Mucosa of descending colon (tissue), 3 donors: ENCODE measurements around the gene SYNE4. TPM values are rescaled to one million over a fixed set of nuclear protein-coding genes. Genes with fewer than 3 reads are reported as not detected.

Experiments used
- ATAC-seq: fragments of 200-7000 bp; cut with Tn5 transposase; one replicate; pipeline ENCODE4 v1.9.1; 2020; ENCODE audit warnings: mild to moderate bottlenecking, moderate library complexity
- DNase-seq, 3 donors: peaks; one replicate each; pipeline ENCODE4 v3.0.0-alpha.2; 2020
- H3K36me3 ChIP-seq: fragments of 200-600 bp; one replicate; pipeline ENCODE4 v1.8.0; 2021; ENCODE audit warnings: low read depth, mild to moderate bottlenecking
- H3K4me1 ChIP-seq: fragments of 200-600 bp; one replicate; pipeline ENCODE4 v1.8.0; 2021; ENCODE audit warnings: low read depth, mild to moderate bottlenecking
- H3K4me3 ChIP-seq: fragments of 200-600 bp; one replicate; pipeline ENCODE4 v1.8.0; 2021; ENCODE audit warnings: mild to moderate bottlenecking
- H3K9me3 ChIP-seq: fragments of 200-600 bp; one replicate; pipeline ENCODE4 v1.8.0; 2021; ENCODE audit warnings: mild to moderate bottlenecking
- intact Hi-C, 2 donors: fragments of 100-400 bp; cut with DNase I in 1 of 2; cut with micrococcal nuclease in 1 of 2; formaldehyde crosslinking; loops; one replicate each; pipeline versions ENCODE4 v1.11.0 to v1.11.1; 2022; cut with DNase I, micrococcal nuclease
- total RNA-seq, 3 donors: library from RNA; stranded (reverse); fragmentation: NEBNext Ultra II Directional in 2 of 3; extraction: Animal tissue kit (Norgen Biotek cat#: 25700) in 2 of 3; gene quantifications; one replicate each; pipeline versions ENCODE4 v1.2.1 to v1.2.4, GENCODE V29; 2021 to 2023
- TF ChIP-seq, protein P1 (sequence below): fragments of 200-600 bp; IDR thresholded peaks from one replicate; pipeline ENCODE4 v1.8.0; 2022; ENCODE audit warnings: antibody characterized with exemption, mild to moderate bottlenecking
- donor health status: DM: no; HTN: no; CAD: no; lungs with moderate emphysema.
- donor health status: DM: no; HTN: no; CAD: no.
- donor health status: DM: no; HTN: yes; CAD: no.

Gene SYNE4
- total RNA-seq, 3 donors from 2014 or later = 3.5 to 7.9 (median 6.9) TPM

DNA sequence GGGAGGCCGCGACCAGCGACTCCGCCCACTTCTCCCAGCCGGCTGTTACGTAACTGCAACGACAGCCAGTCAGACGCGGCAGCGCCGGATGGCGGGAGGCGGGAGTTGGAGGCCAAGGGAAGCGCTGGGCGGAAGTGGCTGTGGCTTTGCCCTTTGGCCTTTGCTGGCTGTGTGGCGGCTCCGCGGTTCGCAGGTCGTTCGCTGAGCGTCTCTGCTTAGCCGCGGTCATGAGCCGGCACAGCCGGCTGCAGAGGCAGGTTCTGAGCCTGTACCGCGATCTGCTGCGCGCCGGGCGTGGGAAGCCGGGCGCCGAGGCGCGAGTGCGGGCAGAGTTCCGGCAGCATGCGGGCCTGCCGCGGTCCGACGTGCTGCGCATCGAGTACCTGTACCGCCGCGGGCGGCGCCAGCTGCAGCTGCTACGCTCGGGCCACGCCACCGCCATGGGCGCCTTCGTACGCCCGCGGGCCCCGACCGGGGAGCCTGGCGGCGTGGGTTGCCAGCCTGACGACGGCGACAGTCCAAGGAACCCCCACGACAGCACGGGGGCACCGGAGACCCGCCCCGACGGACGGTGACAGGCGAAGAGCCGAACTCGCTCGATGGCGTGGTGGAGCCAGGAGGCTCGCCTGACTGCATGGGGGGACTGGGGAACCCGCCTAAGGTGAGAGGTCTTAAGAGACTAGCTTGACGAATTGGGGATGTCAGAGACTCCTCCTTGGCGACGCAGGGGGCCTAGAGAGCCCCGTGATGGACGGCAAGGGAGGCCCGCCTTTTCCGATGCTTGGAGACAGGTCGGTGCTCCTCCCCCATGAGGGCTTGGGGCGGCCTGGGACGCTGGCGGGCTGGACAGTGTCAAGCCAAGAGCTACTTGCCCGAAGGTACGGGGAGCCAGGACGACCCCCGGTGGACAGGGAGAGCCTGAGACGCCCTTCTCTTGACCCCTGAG is 13.3 kb downstream of the SYNE4 start, which contains the start of gene SDHAF1:
TSS of gene SDHAF1 (plus strand) at position 141 of the 946 bp plus-strand sequence. CDS start at position 228, 87 bp downstream.
- TF ChIP-seq, protein P1, sequence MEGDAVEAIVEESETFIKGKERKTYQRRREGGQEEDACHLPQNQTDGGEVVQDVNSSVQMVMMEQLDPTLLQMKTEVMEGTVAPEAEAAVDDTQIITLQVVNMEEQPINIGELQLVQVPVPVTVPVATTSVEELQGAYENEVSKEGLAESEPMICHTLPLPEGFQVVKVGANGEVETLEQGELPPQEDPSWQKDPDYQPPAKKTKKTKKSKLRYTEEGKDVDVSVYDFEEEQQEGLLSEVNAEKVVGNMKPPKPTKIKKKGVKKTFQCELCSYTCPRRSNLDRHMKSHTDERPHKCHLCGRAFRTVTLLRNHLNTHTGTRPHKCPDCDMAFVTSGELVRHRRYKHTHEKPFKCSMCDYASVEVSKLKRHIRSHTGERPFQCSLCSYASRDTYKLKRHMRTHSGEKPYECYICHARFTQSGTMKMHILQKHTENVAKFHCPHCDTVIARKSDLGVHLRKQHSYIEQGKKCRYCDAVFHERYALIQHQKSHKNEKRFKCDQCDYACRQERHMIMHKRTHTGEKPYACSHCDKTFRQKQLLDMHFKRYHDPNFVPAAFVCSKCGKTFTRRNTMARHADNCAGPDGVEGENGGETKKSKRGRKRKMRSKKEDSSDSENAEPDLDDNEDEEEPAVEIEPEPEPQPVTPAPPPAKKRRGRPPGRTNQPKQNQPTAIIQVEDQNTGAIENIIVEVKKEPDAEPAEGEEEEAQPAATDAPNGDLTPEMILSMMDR = no peak
- H3K36me3 ChIP-seq = no peaks in the 10 kb centered on the region
- peak; percentile 97 to 99 (median 98) for DNase-seq
- ATAC-seq = peak; percentile 98
- peaks cover 20% of the 10 kb centered on the region for H3K4me1 ChIP-seq
- H3K4me3 ChIP-seq = peak within 1 kb of the TSS; percentile 90
- intact Hi-C loops = no loop called here
- no peaks in the 10 kb centered on the region for H3K9me3 ChIP-seq

DNA sequence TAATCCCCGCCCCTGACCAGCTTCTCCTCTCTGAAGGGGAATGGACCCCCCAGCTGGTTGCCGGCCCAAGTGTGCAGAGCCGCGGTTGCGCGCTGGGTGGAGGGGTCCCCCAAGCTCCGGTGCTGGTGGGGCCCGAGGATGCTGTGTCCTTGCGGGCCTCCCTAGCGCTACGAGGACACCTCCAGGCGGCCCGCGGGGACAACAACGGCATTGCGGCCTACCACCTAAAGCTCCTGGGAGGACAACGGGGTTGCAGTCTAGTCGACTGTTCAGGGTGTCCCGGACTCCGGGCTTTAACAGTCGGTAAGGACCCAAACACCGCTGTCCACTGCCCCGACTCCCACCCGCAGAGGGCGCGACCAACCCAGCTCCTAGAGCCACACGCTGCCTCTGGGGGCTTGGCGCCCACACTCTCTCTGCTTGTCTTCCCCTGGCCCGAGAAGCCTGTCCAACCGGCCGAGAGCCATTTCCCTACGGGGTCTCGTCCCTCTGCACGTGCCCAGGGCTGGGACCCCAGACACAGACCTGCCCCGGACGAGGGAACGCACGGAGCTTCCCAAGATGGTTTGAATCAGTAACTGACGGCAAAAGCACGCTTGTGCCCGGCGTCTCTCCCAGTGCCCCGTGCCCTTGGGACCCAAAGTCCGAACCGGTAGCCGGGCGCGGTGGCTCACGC is 14.6 kb downstream of the SYNE4 start:
- H3K36me3 ChIP-seq = no peaks in the 10 kb centered on the region
- no peaks in the 10 kb centered on the region for H3K9me3 ChIP-seq
- H3K4me1 ChIP-seq = peaks cover 19% of the 10 kb centered on the region
- TF ChIP-seq, protein P1 = no peak
- intact Hi-C loops = no loop called here
- no peak overlapping the region for H3K4me3 ChIP-seq
- ATAC-seq = no peak
- DNase-seq = peak; percentile 29 to 64 (median 60)

DNA sequence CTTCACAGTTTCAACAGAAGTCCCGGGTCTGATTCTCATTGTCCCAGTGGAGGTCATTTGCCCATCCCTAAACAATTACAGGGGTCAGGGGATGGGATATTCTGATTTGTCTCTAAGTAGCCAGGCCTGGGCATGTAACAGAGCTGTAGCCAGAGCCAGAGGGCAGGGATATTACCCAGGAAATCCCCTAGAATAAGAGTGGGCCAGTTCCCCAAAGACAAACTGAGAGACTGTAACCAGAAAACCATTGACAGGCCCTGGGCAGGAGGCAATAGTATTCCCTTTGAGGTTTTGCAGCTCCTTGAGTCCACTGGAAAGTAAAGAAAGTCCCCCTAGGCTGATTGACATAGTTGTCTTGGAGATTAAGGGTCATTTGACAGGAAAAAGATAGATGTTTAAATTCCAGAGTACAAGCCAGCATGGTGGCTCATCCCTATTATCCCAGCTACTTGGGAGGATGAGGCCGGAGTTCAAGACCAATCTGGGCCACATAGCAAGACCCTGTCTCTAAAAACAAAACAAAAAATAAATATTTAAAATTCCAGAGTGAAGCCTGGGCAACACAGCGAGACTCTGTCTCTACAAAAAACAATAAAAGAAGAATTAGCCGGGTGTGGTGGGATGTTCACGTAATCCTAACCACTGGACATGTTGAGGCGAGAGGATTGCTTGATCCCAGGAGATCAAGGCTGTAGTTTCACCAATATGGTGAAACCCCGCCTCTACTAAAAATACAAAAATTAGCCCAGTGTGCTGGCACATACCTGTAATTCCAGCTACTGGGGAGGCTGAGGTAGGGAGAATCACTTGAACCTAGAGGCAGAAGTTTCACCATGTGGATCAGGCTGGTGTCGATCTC is 15.5 kb downstream of the SYNE4 start:
- TF ChIP-seq, protein P1 = no peak
- Histone ChIP-seq H3K4me3 (no peak overlapping the region), H3K36me3 (no peaks in the 10 kb centered on the region), H3K4me1 (peaks cover 15% of the 10 kb centered on the region), H3K9me3 (no peaks in the 10 kb centered on the region)
- intact Hi-C loops = no loop called here
- no peak for DNase-seq
- ATAC-seq = no peak

DNA sequence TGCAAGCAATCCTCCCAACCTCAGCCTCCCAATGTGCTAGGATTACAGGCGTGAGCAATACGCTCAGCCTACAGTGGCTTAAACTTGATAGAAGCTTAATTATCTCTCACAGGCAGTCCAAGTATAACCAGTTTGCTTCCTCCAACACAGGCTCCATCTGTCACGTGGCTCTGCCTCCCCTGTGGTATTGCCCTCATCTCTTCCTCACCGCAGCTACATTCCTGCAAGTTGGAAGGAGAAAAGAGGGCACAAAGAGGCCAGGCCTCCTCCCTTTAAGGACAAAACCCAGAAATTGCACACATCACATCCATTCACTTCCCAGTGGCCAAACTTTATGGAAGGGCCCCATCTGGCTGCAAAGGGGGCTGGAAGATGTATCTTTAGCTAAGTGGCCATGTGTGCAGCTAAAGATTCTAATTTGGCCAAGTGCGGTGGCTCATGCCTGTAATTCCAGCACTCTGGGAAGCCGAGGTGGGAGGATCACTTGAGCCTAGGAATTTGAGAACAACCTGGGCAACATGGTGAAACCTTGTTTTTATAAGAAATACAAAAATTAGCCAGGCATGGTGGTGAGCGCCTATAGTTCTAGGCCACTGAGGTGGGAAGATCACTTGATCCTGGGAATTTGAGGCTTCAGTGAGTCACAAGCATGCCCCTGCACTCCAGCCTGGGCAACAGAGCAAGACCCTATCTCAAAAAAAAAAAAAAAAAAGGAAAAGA is 16.7 kb downstream of the SYNE4 start:
- Histone ChIP-seq H3K36me3 (no peaks in the 10 kb centered on the region), H3K9me3 (no peaks in the 10 kb centered on the region), H3K4me1 (peaks cover 13% of the 10 kb centered on the region), H3K4me3 (no peak overlapping the region)
- TF ChIP-seq, protein P1 = no peak
- intact Hi-C loops = no loop called here
- no peak for DNase-seq
- ATAC-seq = no peak
